ENCODE measurements around the gene BRD1. TPM values are rescaled to one million over a fixed set of nuclear protein-coding genes. Genes with fewer than 3 reads are reported as not detected.

Gene BRD1
- total and polyA plus RNA-seq, 12 donors: 8.2 to 23.2 (median 16.9) TPM

GRCh38 chr22:49768951-49769690 is 58.6 kb downstream of the BRD1 start:
- H3K27ac ChIP-seq: no peak overlapping the region
- WGBS, 2 donors: 56 to 64% methylated on average over 24 of the region's 24 CpGs
- intact Hi-C loops (cut with DNase I): loop anchor here in 9 of 10 donors (5.0 to 10.0 kb wide), 6 partner anchors 146 to 266 kb away; partner anchors contain the start of genes ALG12 (in 4 of the 9) and CRELD2 (in 4 of the 9)
- no peak for TF ChIP-seq CTCF (IDR thresholded peaks at IDR 0.05)
- peaks cover 0 to 25% (median 17%) of the 10 kb centered on the region in 9 donors for H3K36me3 ChIP-seq
- peak in 7 of 8 donors; percentile 26 to 61 (median 42) for ATAC-seq
- no peak for DNase-seq
- H3K4me1 ChIP-seq: peaks cover 0 to 10% (median 0%) of the 10 kb centered on the region in 9 donors
- peaks cover 0 to 28% (median 15%) of the 10 kb centered on the region in 11 donors for H3K9me3 ChIP-seq
- no peak overlapping the region for H3K4me3 ChIP-seq
- H3K27me3 ChIP-seq: no peaks in the 10 kb centered on the region

- ATAC-seq (no peak), DNase-seq (no peak)
- Histone ChIP-seq H3K4me3 (no peak overlapping the region), H3K27ac (no peak overlapping the region), H3K4me1 (peaks cover 0 to 10% (median 0%) of the 10 kb centered on the region in 9 donors), H3K27me3 (no peaks in the 10 kb centered on the region), H3K9me3 (peaks cover 0 to 28% (median 15%) of the 10 kb centered on the region in 11 donors), H3K36me3 (peaks cover 0 to 17% (median 10%) of the 10 kb centered on the region in 9 donors)
- TF ChIP-seq CTCF (IDR thresholded peaks at IDR 0.05): no peak
- WGBS, 2 donors: 67 to 72% methylated on average over 18 of the region's 18 CpGs
- intact Hi-C loops (cut with DNase I): loop anchor here in 9 of 10 donors (5.0 to 10.0 kb wide), 6 partner anchors 147 to 267 kb away; partner anchors contain the start of genes ALG12 (in 4 of the 9) and CRELD2 (in 4 of the 9)
These were observed 59.4 kb downstream of the BRD1 start for GRCh38 chr22:49768077-49768910.

GRCh38 chr22:49767355-49768062 is 60.2 kb downstream of the BRD1 start:
- H3K36me3 ChIP-seq: peaks cover 0 to 9% (median 2%) of the 10 kb centered on the region in 9 donors
- TF ChIP-seq CTCF (IDR thresholded peaks at IDR 0.05): peak in 8 of 9 donors; percentile 30 to 75 (median 60)
- WGBS, 2 donors: 17 to 31% methylated on average over 5 of the region's 5 CpGs
- H3K4me1 ChIP-seq: peaks cover 0 to 10% (median 0%) of the 10 kb centered on the region in 9 donors
- H3K9me3 ChIP-seq: peaks cover 0 to 28% (median 15%) of the 10 kb centered on the region in 11 donors
- H3K27ac ChIP-seq: no peak overlapping the region
- no peaks in the 10 kb centered on the region for H3K27me3 ChIP-seq
- DNase-seq (no peak), ATAC-seq (peak in 3 of 8 donors; percentile 23 to 33 (median 24))
- H3K4me3 ChIP-seq: no peak overlapping the region
- intact Hi-C loops (cut with DNase I): loop anchor here in 9 of 10 donors (5.0 to 10.0 kb wide), 6 partner anchors 147 to 267 kb away; partner anchors contain the start of genes ALG12 (in 4 of the 9) and CRELD2 (in 4 of the 9)
